OCI-LY7 (cell line): ENCODE data around the gene ODAM. TPM values are rescaled to one million over a fixed set of nuclear protein-coding genes. Genes with fewer than 3 reads are reported as not detected.

Experiments used
- BruUV-seq: library from RNA; stranded (reverse); fragments of 400-500 nt; replicated peaks from 2 replicates; lab custom pipeline; 2021; lab: Mats Ljungman, UMichigan
- CTCF ChIA-PET: fragments of 300-600 bp; sonication (Branson Sonifier 250); formaldehyde crosslinking; loops from one replicate; lab custom pipeline; 2022; ENCODE audit warnings: antibody characterized with exemption; ENCODE audit not compliant: unreplicated experiment; lab: Charles Lee
- POLR2A ChIA-PET: fragments of 300-600 bp; sonication (Branson Sonifier 250); formaldehyde crosslinking; loops from one replicate; lab custom pipeline; 2022; ENCODE audit warnings: antibody characterized with exemption; lab: Charles Lee
- DNase-seq: peaks from one replicate; pipeline ENCODE4 v3.0.0-alpha.2; 2015; ENCODE audit warnings: low spot score
- H2AFZ ChIP-seq: fragments of 200-600 bp; sonication (generic), shearing (Covaris generic); 2 replicates; pipeline ENCODE4 v1.6.1; 2014; ENCODE audit warnings: mild to moderate bottlenecking, antibody characterized with exemption, low read length, moderate library complexity
- H3K27ac ChIP-seq: fragments of 200-600 bp; sonication (generic); 2 replicates; pipeline ENCODE4 v1.5.1; 2014; ENCODE audit warnings: mixed run types, low read depth, mild to moderate bottlenecking, moderate library complexity, low read length, inconsistent platforms; ENCODE audit not compliant: poor library complexity, severe bottlenecking
- H3K36me3 ChIP-seq: fragments of 200-600 bp; sonication (generic); 2 replicates; pipeline ENCODE4 v1.6.1; 2014; ENCODE audit warnings: mild to moderate bottlenecking, antibody characterized with exemption, low read length, moderate library complexity, mixed read lengths; ENCODE audit not compliant: insufficient read depth
- H3K4me1 ChIP-seq: fragments of 200-600 bp; sonication (generic); 2 replicates; pipeline ENCODE4 v1.5.1; 2014; ENCODE audit warnings: mild to moderate bottlenecking, low read length; ENCODE audit not compliant: insufficient read depth, poor library complexity, severe bottlenecking
- H3K4me2 ChIP-seq: fragments of 200-600 bp; sonication (generic); 2 replicates; pipeline ENCODE4 v1.6.1; 2014; ENCODE audit warnings: mild to moderate bottlenecking, low read length
- H3K4me3 ChIP-seq: fragments of 200-600 bp; sonication (generic); 2 replicates; pipeline ENCODE4 v1.5.1; 2014; ENCODE audit warnings: mild to moderate bottlenecking, low read depth, low read length; ENCODE audit not compliant: poor library complexity, severe bottlenecking
- H3K79me2 ChIP-seq: fragments of 200-600 bp; sonication (generic); 2 replicates; pipeline ENCODE4 v1.6.1; 2016; ENCODE audit warnings: low read depth, mild to moderate bottlenecking, low read length, moderate library complexity, mixed read lengths; ENCODE audit not compliant: insufficient read depth
- H3K9me2 ChIP-seq: fragments of 200-600 bp; sonication (generic); 2 replicates; pipeline ENCODE4 v1.6.1; 2016; ENCODE audit warnings: mild to moderate bottlenecking, low read length, mixed read lengths; ENCODE audit not compliant: insufficient read depth
- H3K9me3 ChIP-seq: fragments of 200-600 bp; sonication (generic); 2 replicates; pipeline ENCODE4 v1.6.1; 2014; ENCODE audit warnings: mild to moderate bottlenecking, mixed run types, low read length, mixed read lengths
- H4K20me1 ChIP-seq: fragments of 200-600 bp; sonication (generic); 2 replicates; pipeline ENCODE4 v1.6.1; 2014; ENCODE audit warnings: mild to moderate bottlenecking, antibody characterized with exemption, low read length, moderate library complexity, mixed read lengths; ENCODE audit not compliant: insufficient read depth
- CTCF ChIP-seq: fragments of 200-600 bp; sonication (generic); conservative IDR thresholded peaks from 2 replicates; pipeline ENCODE4 v1.5.1; 2014; ENCODE audit warnings: mild to moderate bottlenecking, antibody characterized with exemption, low read length, moderate library complexity, mixed read lengths
- EZH2phosphoT487 ChIP-seq: fragments of 200-600 bp; sonication (generic); IDR thresholded peaks from 2 replicates; pipeline ENCODE4 v1.6.1; 2018; ENCODE audit warnings: low read depth, borderline replicate concordance, mild to moderate bottlenecking, mixed run types, antibody characterized with exemption, low read length, moderate library complexity, mixed read lengths
- intact Hi-C: fragments of 100-400 bp; cut with micrococcal nuclease; formaldehyde crosslinking; loops from one replicate; pipeline ENCODE4 v1.10.0; 2022; ENCODE audit not compliant: unreplicated experiment
- total RNA-seq, 2 experiments: library from RNA; depleted of rRNA in 1 of 2; stranded (reverse); fragments of >200 nt in 1 of 2; shearing (Covaris generic) in 1 of 2; gene quantifications; 2 replicates each; pipeline ENCODE4 v1.2.3, GENCODE V29; 2014 to 2022

The ODAM gene
- total RNA-seq, 2 experiments from 2014 or later, result not detected

DNA sequence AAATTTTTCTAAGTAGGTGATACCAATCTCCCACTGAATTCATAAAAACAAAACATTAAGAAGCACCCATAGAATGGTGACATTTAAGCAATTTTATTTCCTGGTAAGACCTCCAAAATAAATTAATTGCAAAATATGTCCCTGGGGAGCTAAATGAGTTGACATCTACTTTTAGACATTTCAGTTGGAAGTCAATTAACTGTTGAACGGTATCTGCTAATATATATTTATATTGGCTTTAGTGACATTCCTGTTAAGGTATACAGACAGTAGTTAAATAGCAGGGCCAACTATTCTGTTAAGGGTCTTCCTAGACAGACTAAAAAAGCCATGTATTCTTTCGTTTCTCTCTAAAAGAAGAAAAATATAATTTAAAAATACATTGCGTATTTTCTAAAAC, 41.6 kb upstream of the ODAM start, which contains the start of gene PRR27:
PRR27 (plus strand) TSS at position 301 of the 400 bp plus-strand sequence. CDS start 139 bp downstream, outside the sequence.
- no peaks in the 10 kb centered on the region for H3K4me1 ChIP-seq
- ChIA-PET POLR2A (no interaction called here), CTCF (no interaction called here)
- H3K79me2 ChIP-seq, result no peaks in the 10 kb centered on the region
- no peak within 1 kb of the TSS for H3K4me2 ChIP-seq
- H3K27ac ChIP-seq, result no peak within 1 kb of the TSS
- DNase-seq, result no peak
- no peaks in the 10 kb centered on the region for H4K20me1 ChIP-seq
- BruUV-seq, result no TSS peak
- no peak within 1 kb of the TSS for H2AFZ ChIP-seq
- TF ChIP-seq EZH2phosphoT487 (no peak), CTCF (no peak)
- no peaks in the 10 kb centered on the region for H3K36me3 ChIP-seq
- intact Hi-C loops, result no loop called here
- no peak within 1 kb of the TSS for H3K4me3 ChIP-seq
- no peaks in the 10 kb centered on the region for H3K9me3 ChIP-seq
- H3K9me2 ChIP-seq, result no peaks in the 10 kb centered on the region

DNA sequence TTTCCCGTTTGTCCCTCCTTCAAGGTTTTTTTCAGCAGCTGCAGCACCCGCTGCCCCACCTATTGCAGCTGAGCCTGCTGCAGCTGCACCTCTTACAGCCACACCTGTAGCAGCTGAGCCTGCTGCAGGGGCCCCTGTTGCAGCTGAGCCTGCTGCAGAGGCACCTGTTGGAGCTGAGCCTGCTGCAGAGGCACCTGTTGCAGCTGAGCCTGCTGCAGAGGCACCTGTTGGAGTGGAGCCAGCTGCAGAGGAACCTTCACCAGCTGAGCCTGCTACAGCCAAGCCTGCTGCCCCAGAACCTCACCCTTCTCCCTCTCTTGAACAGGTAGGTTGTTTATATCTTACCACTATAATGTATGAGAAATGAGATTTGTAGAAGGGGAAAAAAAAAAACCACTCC, 36.9 kb upstream of the ODAM start:
- Histone ChIP-seq H3K27ac (no peak overlapping the region), H3K4me2 (no peak overlapping the region), H2AFZ (no peak overlapping the region; the same call in 1 of the 2 replicates), H3K36me3 (no peaks in the 10 kb centered on the region), H4K20me1 (no peaks in the 10 kb centered on the region), H3K79me2 (no peaks in the 10 kb centered on the region), H3K4me1 (no peaks in the 10 kb centered on the region), H3K9me2 (no peaks in the 10 kb centered on the region), H3K9me3 (no peaks in the 10 kb centered on the region), H3K4me3 (no peak overlapping the region)
- TF ChIP-seq EZH2phosphoT487, result no peak
- TF ChIP-seq CTCF, result no peak
- no peak for DNase-seq
- intact Hi-C loops, result no loop called here
- ChIA-PET POLR2A (interaction anchor here (0.6 kb wide), 1 partner anchor 24 kb away, joined by 3 read pairs; no protein-coding TSS in a partner anchor), CTCF (no interaction called here)
- no TSS peak for BruUV-seq

GRCh38 chr4:70177090-70177489, 18.4 kb upstream of the ODAM start:
- no peak for DNase-seq
- BruUV-seq, result no TSS peak
- ChIA-PET POLR2A (interaction anchor here (0.6 kb wide), 1 partner anchor 1275 kb away, joined by 3 read pairs; no protein-coding TSS in a partner anchor), CTCF (no interaction called here)
- intact Hi-C loops, result no loop called here
- no peaks in the 10 kb centered on the region for H4K20me1 ChIP-seq
- no peaks in the 10 kb centered on the region for H3K9me2 ChIP-seq
- H3K79me2 ChIP-seq, result no peaks in the 10 kb centered on the region
- no peak overlapping the region for H3K4me2 ChIP-seq
- no peak overlapping the region for H3K27ac ChIP-seq
- H3K4me1 ChIP-seq, result no peaks in the 10 kb centered on the region
- TF ChIP-seq CTCF (no peak), EZH2phosphoT487 (no peak)
- no peaks in the 10 kb centered on the region for H3K36me3 ChIP-seq
- no peak overlapping the region for H3K4me3 ChIP-seq
- H3K9me3 ChIP-seq, result no peaks in the 10 kb centered on the region
- no peak overlapping the region for H2AFZ ChIP-seq
